Loucy (cell line): ENCODE data around the gene MYRIP.

Experiments used
- H2AFZ ChIP-seq: fragments of 200-600 bp; sonication (generic); 2 replicates; pipeline ENCODE4 v1.6.0; 2016; ENCODE audit warnings: antibody characterized with exemption, mild to moderate bottlenecking, low read length, moderate library complexity
- H3F3A ChIP-seq: fragments of 200-600 bp; 2 replicates; pipeline ENCODE4 v1.6.0; 2016; ENCODE audit warnings: antibody characterized with exemption, low read depth, mild to moderate bottlenecking
- H3K27me3 ChIP-seq: fragments of 200-600 bp; sonication (generic); 2 replicates; pipeline ENCODE4 v1.6.1; 2014; ENCODE audit warnings: low read length, mild to moderate bottlenecking; ENCODE audit not compliant: insufficient read depth, poor library complexity, severe bottlenecking
- H3K36me3 ChIP-seq: fragments of 200-600 bp; sonication (generic); 2 replicates; pipeline ENCODE4 v1.6.1; 2016; ENCODE audit warnings: low read length; ENCODE audit not compliant: insufficient read depth
- H3K4me1 ChIP-seq: fragments of 200-600 bp; sonication (generic); 2 replicates; pipeline ENCODE4 v1.5.1; 2014; ENCODE audit warnings: low read length, mild to moderate bottlenecking; ENCODE audit not compliant: insufficient read depth, poor library complexity, severe bottlenecking
- H3K4me2 ChIP-seq: fragments of 200-600 bp; sonication (generic); 2 replicates; pipeline ENCODE4 v1.6.0; 2014; ENCODE audit warnings: antibody characterized with exemption, low read length, low read depth, mild to moderate bottlenecking; ENCODE audit not compliant: poor library complexity, severe bottlenecking
- H3K4me3 ChIP-seq: fragments of 200-600 bp; sonication (generic); 2 replicates; pipeline ENCODE4 v1.5.1; 2014; ENCODE audit warnings: low read length, mild to moderate bottlenecking, mixed read lengths; ENCODE audit not compliant: poor library complexity, severe bottlenecking
- H3K79me2 ChIP-seq: fragments of 200-600 bp; sonication (generic); 2 replicates; pipeline ENCODE4 v1.6.1; 2014; ENCODE audit warnings: low read length; ENCODE audit not compliant: insufficient read depth
- H3K9ac ChIP-seq: fragments of 200-600 bp; sonication (generic); 2 replicates; pipeline ENCODE4 v1.6.0; 2014; ENCODE audit warnings: mild to moderate bottlenecking, low read depth, low read length, moderate library complexity; ENCODE audit not compliant: poor library complexity, severe bottlenecking
- H3K9me2 ChIP-seq: fragments of 200-600 bp; sonication (generic); replicated peaks from 2 replicates; pipeline ENCODE4 v1.6.1; 2016; ENCODE audit warnings: low read depth, low read length, mixed read lengths
- H3K9me3 ChIP-seq: fragments of 200-600 bp; sonication (generic); 2 replicates; pipeline ENCODE4 v1.6.1; 2014; ENCODE audit warnings: mild to moderate bottlenecking, antibody characterized with exemption, low read length, low read depth; ENCODE audit not compliant: insufficient read depth
- H4K20me1 ChIP-seq: fragments of 200-600 bp; sonication (generic); 2 replicates; pipeline ENCODE4 v1.6.0; 2014; ENCODE audit warnings: antibody characterized with exemption, low read length, mild to moderate bottlenecking; ENCODE audit not compliant: insufficient read depth, poor library complexity, severe bottlenecking
- EZH2phosphoT487 ChIP-seq: fragments of 200-600 bp; IDR thresholded peaks from 2 replicates; pipeline ENCODE4 v1.6.1; 2018; ENCODE audit warnings: antibody characterized with exemption, mild to moderate bottlenecking, moderate library complexity, borderline replicate concordance
- TF ChIP-seq, protein P1 (sequence below): fragments of 200-600 bp; sonication (generic); conservative IDR thresholded peaks from 2 replicates; pipeline ENCODE4 v1.5.1; 2014; ENCODE audit warnings: mild to moderate bottlenecking, antibody characterized with exemption, low read length

Gene MYRIP

GRCh38 chr3:40242216-40242615 lies 432.8 kb downstream of the MYRIP start:
- Histone ChIP-seq H2AFZ (no peak overlapping the region), H4K20me1 (no peaks in the 10 kb centered on the region), H3K9ac (no peak overlapping the region), H3K4me1 (no peaks in the 10 kb centered on the region), H3K9me2 (no peaks in the 10 kb centered on the region), H3K36me3 (no peaks in the 10 kb centered on the region), H3K4me2 (no peak overlapping the region), H3K4me3 (no peak overlapping the region), H3K79me2 (no peaks in the 10 kb centered on the region), H3F3A (no peaks in the 10 kb centered on the region), H3K9me3 (no peaks in the 10 kb centered on the region), H3K27me3 (no peaks in the 10 kb centered on the region)
- TF ChIP-seq, protein P1, sequence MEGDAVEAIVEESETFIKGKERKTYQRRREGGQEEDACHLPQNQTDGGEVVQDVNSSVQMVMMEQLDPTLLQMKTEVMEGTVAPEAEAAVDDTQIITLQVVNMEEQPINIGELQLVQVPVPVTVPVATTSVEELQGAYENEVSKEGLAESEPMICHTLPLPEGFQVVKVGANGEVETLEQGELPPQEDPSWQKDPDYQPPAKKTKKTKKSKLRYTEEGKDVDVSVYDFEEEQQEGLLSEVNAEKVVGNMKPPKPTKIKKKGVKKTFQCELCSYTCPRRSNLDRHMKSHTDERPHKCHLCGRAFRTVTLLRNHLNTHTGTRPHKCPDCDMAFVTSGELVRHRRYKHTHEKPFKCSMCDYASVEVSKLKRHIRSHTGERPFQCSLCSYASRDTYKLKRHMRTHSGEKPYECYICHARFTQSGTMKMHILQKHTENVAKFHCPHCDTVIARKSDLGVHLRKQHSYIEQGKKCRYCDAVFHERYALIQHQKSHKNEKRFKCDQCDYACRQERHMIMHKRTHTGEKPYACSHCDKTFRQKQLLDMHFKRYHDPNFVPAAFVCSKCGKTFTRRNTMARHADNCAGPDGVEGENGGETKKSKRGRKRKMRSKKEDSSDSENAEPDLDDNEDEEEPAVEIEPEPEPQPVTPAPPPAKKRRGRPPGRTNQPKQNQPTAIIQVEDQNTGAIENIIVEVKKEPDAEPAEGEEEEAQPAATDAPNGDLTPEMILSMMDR, result no peak
- TF ChIP-seq EZH2phosphoT487, result no peak

DNA sequence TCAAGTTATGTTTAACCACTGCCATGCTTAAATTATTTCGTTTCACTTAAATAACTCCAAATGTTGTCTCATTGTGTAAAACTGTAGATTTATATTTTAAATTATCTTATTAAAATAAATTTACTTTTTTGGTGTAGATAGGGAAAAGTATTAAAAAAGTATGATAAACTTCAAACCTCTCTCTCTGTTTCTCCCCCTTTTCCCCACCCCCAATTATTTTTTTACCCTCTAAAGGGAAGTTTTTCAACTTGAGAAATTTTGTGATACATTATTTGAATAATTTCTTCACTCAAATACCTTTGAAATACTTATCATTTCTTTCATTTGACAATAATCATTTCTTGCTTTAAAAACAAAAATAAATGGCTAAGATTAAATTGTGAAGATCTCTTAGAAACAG lies 433.2 kb downstream of the MYRIP start:
- Histone ChIP-seq H3K4me1 (no peaks in the 10 kb centered on the region), H3K4me3 (no peak overlapping the region), H3K36me3 (no peaks in the 10 kb centered on the region), H3F3A (no peaks in the 10 kb centered on the region), H3K27me3 (no peaks in the 10 kb centered on the region), H3K9me3 (no peaks in the 10 kb centered on the region), H4K20me1 (no peaks in the 10 kb centered on the region), H3K9ac (no peak overlapping the region), H3K4me2 (no peak overlapping the region), H2AFZ (no peak overlapping the region), H3K9me2 (no peaks in the 10 kb centered on the region), H3K79me2 (no peaks in the 10 kb centered on the region)
- TF ChIP-seq, protein P1, result no peak
- TF ChIP-seq EZH2phosphoT487, result no peak

DNA sequence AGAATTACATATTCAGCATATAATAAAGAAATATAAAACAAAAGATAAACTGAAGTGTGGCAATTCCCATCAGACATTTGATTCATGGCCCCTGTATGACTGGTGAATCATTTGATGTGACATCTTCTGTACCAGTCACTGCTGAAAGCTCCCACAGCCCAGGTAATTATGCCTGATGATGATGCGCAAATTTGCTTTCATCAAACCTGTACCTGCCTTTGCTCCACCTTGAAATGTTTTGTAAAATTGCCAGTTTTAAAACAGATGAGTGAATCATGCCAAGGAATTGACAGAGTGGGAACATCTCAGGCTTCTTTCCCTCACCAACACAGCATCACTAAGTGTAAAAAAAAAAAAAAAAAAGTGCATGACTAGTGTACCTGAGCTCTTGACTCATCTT lies 433.6 kb downstream of the MYRIP start:
- H3K4me3 ChIP-seq, result no peak overlapping the region
- H3K27me3 ChIP-seq, result no peaks in the 10 kb centered on the region
- H2AFZ ChIP-seq, result no peak overlapping the region
- TF ChIP-seq EZH2phosphoT487, result no peak
- TF ChIP-seq, protein P1, result no peak
- no peaks in the 10 kb centered on the region for H3F3A ChIP-seq
- H4K20me1 ChIP-seq, result no peaks in the 10 kb centered on the region
- no peaks in the 10 kb centered on the region for H3K4me1 ChIP-seq
- no peaks in the 10 kb centered on the region for H3K36me3 ChIP-seq
- H3K79me2 ChIP-seq, result no peaks in the 10 kb centered on the region
- H3K9me3 ChIP-seq, result no peaks in the 10 kb centered on the region
- no peak overlapping the region for H3K4me2 ChIP-seq
- no peak overlapping the region for H3K9ac ChIP-seq
- H3K9me2 ChIP-seq, result no peaks in the 10 kb centered on the region
